ENCODE data around the gene CD52.

Gene CD52

GRCh38 chr1:26317612-26318337 is at the start of gene CD52:
Gene CD52, plus strand, starts transcription at chr1:26317958. Its CDS starts 60 bp downstream, at chr1:26318018.
- DNase-seq: no peak

- no peak for DNase-seq
These were observed 49.2 kb upstream of the CD52 start for GRCh38 chr1:26268290-26269197.

- no peak for DNase-seq
These were observed 48.6 kb upstream of the CD52 start for GRCh38 chr1:26269198-26269550.

GRCh38 chr1:26274801-26275425 is 42.8 kb upstream of the CD52 start:
- DNase-seq: peak; percentile 75

- peak; percentile 97 for DNase-seq
These were observed 42.0 kb upstream of the CD52 start for GRCh38 chr1:26275580-26276431.

- no peak for DNase-seq
These were observed 41.3 kb upstream of the CD52 start for GRCh38 chr1:26276432-26276838.

- DNase-seq: no peak
These were observed 40.5 kb upstream of the CD52 start for GRCh38 chr1:26277261-26277661.

- no peak for DNase-seq
These were observed 40.0 kb upstream of the CD52 start for GRCh38 chr1:26277719-26278118.

GRCh38 chr1:26278303-26278702 is 39.5 kb upstream of the CD52 start:
- DNase-seq: no peak

- DNase-seq: peak; percentile 95
These were observed 38.9 kb upstream of the CD52 start for GRCh38 chr1:26278724-26279455.

GRCh38 chr1:26279456-26280332 is 38.1 kb upstream of the CD52 start, which contains the start of gene SH3BGRL3:
Gene SH3BGRL3, plus strand, starts transcription at chr1:26280086. Its CDS starts 70 bp downstream, at chr1:26280156.
- peak; percentile 88 for DNase-seq

- DNase-seq: no peak
These were observed 37.3 kb upstream of the CD52 start for GRCh38 chr1:26280333-26281042.

- DNase-seq: no peak
These were observed 36.4 kb upstream of the CD52 start for GRCh38 chr1:26281091-26281958.

- no peak for DNase-seq
These were observed 35.8 kb upstream of the CD52 start for GRCh38 chr1:26281971-26282370.

- DNase-seq: no peak
These were observed 35.3 kb upstream of the CD52 start for GRCh38 chr1:26282401-26282918.

- DNase-seq: no peak
These were observed 34.4 kb upstream of the CD52 start for GRCh38 chr1:26283279-26283853.

- DNase-seq: no peak
These were observed 33.7 kb upstream of the CD52 start for GRCh38 chr1:26283871-26284596.
